GM13977 (cell line): Measurements from ENCODE around the gene GBA2.

ENCODE experiments used
- DNase-seq: peaks from one replicate; pipeline ENCODE4 v3.0.0; 2012; ENCODE audit warnings: low spot score
- in situ Hi-C: fragments of 300-500 bp; cut with MboI; formaldehyde crosslinking; loops from one replicate; pipeline ENCODE4 v1.12.0; 2022; ENCODE audit warnings: low sequenced_read_pairs, low pct_unique_long_range_greater_than_20kb, mixed read lengths, inconsistent platforms; ENCODE audit not compliant: unreplicated experiment
- TF ChIP-seq, protein P1 (sequence below): IDR thresholded peaks from 2 replicates; pipeline ENCODE4 v1.5.1; 2012; ENCODE audit warnings: mild to moderate bottlenecking, control low read depth; ENCODE audit not compliant: insufficient read depth; ENCODE audit errors: extremely low read depth, missing control alignments

The GBA2 gene

DNA sequence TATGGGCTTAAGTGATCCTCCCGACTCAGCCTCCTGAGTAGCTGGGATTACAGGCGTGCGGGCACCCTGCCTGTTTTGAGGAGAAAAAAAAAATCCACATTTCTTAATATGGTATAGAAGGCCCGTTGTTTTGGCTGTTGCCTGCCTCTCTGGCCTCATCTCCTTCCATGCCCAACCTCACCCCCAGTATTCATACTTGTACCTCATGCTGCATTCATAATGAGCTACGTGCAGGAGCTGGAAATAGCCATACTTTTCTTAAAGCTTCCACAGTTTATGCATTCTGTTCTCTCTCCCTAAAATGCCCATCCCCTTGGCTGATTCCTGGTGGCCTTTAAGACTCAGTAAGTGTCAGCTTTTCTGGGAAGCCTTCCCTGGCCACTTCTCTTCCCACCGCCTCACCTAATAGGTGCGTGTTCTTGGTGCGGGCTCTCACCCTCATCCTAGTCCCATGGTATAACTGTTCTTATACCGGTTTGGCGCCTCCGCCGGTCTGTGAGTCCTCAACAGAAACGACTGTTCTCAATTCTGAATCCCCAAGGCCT lies 57.2 kb downstream of the GBA2 start:
- TF ChIP-seq, protein P1, sequence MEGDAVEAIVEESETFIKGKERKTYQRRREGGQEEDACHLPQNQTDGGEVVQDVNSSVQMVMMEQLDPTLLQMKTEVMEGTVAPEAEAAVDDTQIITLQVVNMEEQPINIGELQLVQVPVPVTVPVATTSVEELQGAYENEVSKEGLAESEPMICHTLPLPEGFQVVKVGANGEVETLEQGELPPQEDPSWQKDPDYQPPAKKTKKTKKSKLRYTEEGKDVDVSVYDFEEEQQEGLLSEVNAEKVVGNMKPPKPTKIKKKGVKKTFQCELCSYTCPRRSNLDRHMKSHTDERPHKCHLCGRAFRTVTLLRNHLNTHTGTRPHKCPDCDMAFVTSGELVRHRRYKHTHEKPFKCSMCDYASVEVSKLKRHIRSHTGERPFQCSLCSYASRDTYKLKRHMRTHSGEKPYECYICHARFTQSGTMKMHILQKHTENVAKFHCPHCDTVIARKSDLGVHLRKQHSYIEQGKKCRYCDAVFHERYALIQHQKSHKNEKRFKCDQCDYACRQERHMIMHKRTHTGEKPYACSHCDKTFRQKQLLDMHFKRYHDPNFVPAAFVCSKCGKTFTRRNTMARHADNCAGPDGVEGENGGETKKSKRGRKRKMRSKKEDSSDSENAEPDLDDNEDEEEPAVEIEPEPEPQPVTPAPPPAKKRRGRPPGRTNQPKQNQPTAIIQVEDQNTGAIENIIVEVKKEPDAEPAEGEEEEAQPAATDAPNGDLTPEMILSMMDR: no peak
- DNase-seq: no peak
- in situ Hi-C loops: no loop called here

DNA sequence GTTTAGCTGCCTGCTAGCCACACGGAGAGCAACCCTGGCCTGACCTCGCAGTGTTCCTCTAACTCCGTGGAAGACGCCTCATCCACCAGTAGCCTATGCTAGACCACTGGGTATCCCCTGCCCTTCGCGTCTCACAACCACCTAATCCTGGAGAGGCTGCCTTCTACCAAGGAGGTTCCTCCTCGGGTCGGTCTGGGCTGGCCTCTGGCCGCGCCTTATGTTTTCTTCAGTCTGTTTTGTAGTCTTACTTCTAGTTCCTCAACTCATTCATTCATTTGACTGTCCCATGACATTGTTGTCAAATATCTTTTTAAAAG lies 57.7 kb downstream of the GBA2 start:
- in situ Hi-C loops: no loop called here
- TF ChIP-seq, protein P1: no peak
- DNase-seq: no peak

DNA sequence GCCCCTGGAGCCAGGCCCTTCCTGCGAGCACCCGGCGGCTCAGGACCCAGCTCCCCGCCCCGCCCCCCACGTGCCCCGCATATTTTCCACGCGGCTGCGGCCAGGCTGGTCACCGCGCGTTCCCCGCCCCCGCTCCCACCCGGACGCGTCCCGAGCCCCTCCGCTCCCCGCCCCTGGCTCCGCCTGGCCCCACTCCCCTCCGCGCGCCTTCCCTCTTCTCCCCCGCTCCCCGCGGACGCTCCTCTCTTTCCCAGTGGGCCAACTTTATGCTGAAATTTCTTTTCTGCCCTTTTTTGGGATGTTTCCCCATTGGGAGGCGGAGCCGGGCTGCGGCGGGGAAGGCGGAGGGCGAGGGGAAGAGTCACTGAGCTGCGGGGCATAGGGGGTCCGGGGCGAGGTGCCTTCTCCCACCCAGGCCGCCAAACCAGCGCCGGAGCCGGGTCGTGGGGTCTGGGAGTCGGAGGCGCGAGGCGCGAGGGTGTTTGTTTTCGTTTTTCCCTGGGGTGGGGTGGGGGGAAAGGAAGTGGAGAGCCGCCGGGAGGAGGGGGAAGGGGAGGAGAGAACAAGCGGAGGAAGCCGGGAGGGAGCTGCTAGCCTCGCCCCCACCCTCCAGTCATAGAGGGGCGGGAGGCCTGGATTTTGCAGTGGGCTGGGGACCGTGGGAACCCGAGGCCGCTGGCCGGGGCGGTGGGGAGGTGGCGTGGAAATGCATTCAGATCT lies 58.3 kb downstream of the GBA2 start:
- TF ChIP-seq, protein P1: no peak
- DNase-seq: peak; percentile 72

DNA sequence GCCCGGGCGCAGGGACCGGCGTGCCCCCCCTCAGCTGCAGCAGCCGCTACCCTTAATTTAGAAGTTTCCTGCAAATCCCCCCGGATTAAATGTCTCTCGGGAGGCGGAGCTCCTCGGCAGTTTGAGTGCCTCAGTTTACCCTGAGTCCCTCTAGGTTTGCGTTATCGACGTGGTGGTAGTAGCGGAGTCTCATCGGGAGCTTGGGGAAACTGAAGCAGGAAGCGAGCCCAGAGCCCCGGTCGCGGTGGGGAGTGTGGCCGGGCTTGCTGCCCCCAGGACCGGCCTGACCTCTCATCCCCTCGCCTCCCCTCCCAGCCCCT lies 58.8 kb downstream of the GBA2 start:
- peak; percentile 70 for DNase-seq
- in situ Hi-C loops: no loop called here
- TF ChIP-seq, protein P1: no peak

More for the DNA sequence above, 58.3 kb downstream of the GBA2 start:
- in situ Hi-C loops: no loop called here

DNA sequence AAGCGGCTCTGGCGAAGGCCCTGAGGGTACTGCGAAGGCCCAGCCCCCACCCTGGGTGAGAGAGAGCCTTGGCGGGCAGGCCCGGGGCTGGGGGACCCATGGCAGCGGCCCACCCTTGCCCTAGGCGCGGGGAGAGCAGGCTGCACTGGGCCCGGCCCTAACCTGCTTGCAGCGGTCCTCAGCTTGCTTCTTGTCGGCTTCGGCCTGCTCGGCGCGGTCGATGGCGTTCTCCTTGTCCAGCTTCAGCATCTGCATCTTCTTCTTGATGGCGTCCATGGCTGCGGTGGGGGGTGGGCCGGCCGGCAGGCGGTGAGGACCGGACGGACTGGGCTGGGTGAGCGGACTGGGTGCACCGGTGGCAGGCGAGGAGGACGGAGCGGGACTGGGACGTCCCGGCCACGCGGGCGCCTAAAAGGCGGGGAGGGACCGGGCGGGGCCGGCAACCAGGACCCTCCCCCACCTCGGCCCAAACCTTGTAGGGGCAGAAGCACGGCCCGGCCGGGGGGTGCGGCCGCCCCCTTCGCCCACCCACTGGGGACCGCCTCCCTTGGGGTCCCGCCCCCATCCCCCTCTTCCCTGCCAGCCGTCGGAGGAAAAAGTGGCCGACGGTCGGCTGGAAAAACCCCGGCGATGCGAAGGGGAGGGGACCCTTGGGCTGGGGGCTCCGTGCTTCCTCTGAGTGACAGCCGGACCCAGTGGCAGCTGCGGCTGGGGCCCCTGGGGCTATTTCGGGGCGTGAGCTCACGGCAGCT lies 59.3 kb downstream of the GBA2 start, which contains the start of gene TPM2:
TSS of gene TPM2 (minus strand) at position 384 of the 752 bp plus-strand sequence. CDS start at position 276, 108 bp downstream.
- in situ Hi-C loops: no loop called here
- DNase-seq: no peak
- TF ChIP-seq, protein P1: no peak

DNA sequence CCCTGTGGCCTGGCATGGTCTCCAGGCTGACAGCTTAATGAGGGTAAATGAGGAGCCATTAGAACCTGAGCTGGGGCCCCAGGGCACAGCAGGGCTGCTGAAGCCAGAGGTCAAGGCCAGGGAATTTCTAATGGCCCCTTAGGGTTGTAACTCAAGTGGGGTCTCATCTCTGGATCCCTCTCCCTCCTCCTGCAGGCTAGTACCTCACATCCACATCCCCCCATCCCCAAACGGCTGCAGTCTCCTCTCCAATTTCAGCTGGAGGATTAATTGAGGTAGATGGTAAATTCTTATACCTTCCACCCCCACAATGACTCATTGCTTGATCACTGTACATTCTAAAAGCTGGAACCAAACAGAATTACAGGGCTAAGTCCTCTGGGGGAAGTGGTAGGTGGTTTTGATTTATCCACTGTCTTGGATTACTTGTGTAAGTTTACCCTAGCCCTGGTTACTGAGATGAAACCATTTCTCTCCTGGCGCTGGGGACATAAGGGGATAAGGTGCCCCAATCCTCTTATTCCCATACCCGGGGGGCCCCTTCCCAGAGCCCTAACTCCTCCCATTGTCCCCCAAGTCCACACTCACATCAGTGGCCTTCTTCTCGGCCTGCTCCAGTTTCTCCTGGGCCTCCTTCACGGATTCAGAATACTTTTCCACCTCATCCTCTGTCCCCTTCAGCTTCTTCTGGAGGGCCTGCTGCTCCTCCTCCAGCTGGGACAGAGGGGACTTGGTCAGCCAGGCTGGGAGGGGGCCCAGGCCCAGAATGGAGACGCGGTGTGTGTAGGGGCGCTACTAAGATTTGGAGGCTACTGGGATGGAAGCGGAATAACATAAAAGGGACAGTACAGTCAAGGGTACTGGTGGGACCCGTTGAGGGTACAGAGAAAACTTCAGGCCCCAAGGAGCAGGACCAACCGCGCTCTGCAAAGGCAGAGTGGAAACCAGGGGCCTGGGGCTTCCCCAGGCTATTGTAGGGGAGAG lies 60.2 kb downstream of the GBA2 start:
- TF ChIP-seq, protein P1: no peak
- in situ Hi-C loops: no loop called here
- peak; percentile 52 for DNase-seq
